ENCODE measurements around the gene ROBO1. TPM values are rescaled to one million over a fixed set of nuclear protein-coding genes. Genes with fewer than 3 reads are reported as not detected.
A peak's percentile ranks its signal among the peaks of the same experiment; 100 is the strongest.

The ROBO1 gene
- total RNA-seq, 1 donor from 2014 or later = 169 TPM

DNA sequence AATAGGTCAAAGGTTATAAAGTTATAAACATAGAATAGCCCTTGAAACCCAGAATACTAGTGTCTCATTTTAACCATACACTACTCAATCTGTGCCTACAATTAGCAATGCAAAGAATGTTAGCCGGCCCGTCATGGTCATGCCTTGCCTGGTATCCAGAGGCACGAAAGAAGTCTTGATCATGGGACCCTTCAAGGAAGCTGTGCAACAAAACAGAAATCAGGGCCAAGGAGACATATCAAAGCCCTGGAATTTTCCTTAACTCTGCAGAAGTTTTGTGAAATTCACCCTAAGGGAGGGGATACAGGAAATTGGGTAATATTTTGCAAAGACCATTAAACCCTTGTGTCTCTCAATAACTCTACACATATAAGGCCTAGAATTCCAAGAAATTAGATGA is 482.4 kb downstream of the ROBO1 start:
- Histone ChIP-seq H3K4me3 (no peak overlapping the region), H3F3A (ENCODE audit: low read depth) (no peaks in the 10 kb centered on the region), H3K4me2 (no peak overlapping the region), H3K27ac (no peak overlapping the region), H2AFZ (replicated peaks) (no peak overlapping the region), H4K20me1 (ENCODE audit: low read depth) (no peaks in the 10 kb centered on the region), H3K4me1 (no peaks in the 10 kb centered on the region), H3K36me3 (no peaks in the 10 kb centered on the region), H3K9ac (no peak overlapping the region), H3K27me3 (no peaks in the 10 kb centered on the region), H3K9me3 (ENCODE audit: low read depth) (no peaks in the 10 kb centered on the region), H3K79me2 (ENCODE audit: low read depth) (no peaks in the 10 kb centered on the region)
- Mint-ChIP-seq H3K4me3 (no peak overlapping the region), H3K36me3 (no peaks in the 10 kb centered on the region), H3K4me1 (no peaks in the 10 kb centered on the region), H3K27ac (no peak overlapping the region), H3K27me3 (ENCODE audit: insufficient read depth, low read depth) (no peaks in the 10 kb centered on the region), H3K9me3 (no peaks in the 10 kb centered on the region)
- TF ChIP-seq, protein P1, sequence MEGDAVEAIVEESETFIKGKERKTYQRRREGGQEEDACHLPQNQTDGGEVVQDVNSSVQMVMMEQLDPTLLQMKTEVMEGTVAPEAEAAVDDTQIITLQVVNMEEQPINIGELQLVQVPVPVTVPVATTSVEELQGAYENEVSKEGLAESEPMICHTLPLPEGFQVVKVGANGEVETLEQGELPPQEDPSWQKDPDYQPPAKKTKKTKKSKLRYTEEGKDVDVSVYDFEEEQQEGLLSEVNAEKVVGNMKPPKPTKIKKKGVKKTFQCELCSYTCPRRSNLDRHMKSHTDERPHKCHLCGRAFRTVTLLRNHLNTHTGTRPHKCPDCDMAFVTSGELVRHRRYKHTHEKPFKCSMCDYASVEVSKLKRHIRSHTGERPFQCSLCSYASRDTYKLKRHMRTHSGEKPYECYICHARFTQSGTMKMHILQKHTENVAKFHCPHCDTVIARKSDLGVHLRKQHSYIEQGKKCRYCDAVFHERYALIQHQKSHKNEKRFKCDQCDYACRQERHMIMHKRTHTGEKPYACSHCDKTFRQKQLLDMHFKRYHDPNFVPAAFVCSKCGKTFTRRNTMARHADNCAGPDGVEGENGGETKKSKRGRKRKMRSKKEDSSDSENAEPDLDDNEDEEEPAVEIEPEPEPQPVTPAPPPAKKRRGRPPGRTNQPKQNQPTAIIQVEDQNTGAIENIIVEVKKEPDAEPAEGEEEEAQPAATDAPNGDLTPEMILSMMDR (IDR thresholded peaks at IDR 0.05) = no peak
- TF ChIP-seq EZH2phosphoT487 (IDR thresholded peaks at IDR 0.05) (no peak), EZH2 (IDR thresholded peaks at IDR 0.05) (no peak)
- no peak for DNase-seq (ENCODE audit: low spot score)

DNA sequence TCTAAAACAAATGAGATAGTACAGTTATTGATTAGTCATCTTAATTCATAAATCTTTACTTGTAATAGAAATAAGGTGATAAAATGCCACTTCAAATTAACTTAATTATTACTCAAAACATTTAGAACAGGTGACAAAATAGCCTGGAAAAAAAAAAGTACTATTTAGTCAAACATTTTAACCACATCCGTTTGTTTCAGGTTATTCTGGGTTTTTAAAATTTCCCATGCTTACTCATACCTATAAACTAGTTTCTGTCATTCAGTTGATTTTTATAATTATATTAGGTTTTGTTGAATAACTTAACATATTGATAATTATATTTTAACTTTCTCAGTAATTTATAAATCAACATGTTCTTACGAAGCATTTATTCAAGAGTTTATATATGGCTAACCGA is 483.0 kb downstream of the ROBO1 start:
- no peaks in the 10 kb centered on the region for H3K9me3 Mint-ChIP-seq
- no peak overlapping the region for H3K4me3 ChIP-seq
- TF ChIP-seq EZH2 (IDR thresholded peaks at IDR 0.05) = no peak
- TF ChIP-seq EZH2phosphoT487 (IDR thresholded peaks at IDR 0.05) = no peak
- TF ChIP-seq, protein P1 (IDR thresholded peaks at IDR 0.05) = no peak
- no peaks in the 10 kb centered on the region for H3K27me3 Mint-ChIP-seq (ENCODE audit: insufficient read depth, low read depth)
- no peaks in the 10 kb centered on the region for H4K20me1 ChIP-seq (ENCODE audit: low read depth)
- no peaks in the 10 kb centered on the region for H3K79me2 ChIP-seq (ENCODE audit: low read depth)
- no peaks in the 10 kb centered on the region for H3K36me3 ChIP-seq
- H2AFZ ChIP-seq (replicated peaks) = no peak overlapping the region
- no peaks in the 10 kb centered on the region for H3K9me3 ChIP-seq (ENCODE audit: low read depth)
- H3K27ac ChIP-seq = no peak overlapping the region
- H3F3A ChIP-seq (ENCODE audit: low read depth) = no peaks in the 10 kb centered on the region
- no peak for DNase-seq (ENCODE audit: low spot score)
- H3K9ac ChIP-seq = no peak overlapping the region
- H3K27me3 ChIP-seq = no peaks in the 10 kb centered on the region
- H3K4me1 Mint-ChIP-seq = no peaks in the 10 kb centered on the region
- no peak overlapping the region for H3K27ac Mint-ChIP-seq
- no peak overlapping the region for H3K4me3 Mint-ChIP-seq
- no peak overlapping the region for H3K4me2 ChIP-seq
- no peaks in the 10 kb centered on the region for H3K36me3 Mint-ChIP-seq
- no peaks in the 10 kb centered on the region for H3K4me1 ChIP-seq

DNA sequence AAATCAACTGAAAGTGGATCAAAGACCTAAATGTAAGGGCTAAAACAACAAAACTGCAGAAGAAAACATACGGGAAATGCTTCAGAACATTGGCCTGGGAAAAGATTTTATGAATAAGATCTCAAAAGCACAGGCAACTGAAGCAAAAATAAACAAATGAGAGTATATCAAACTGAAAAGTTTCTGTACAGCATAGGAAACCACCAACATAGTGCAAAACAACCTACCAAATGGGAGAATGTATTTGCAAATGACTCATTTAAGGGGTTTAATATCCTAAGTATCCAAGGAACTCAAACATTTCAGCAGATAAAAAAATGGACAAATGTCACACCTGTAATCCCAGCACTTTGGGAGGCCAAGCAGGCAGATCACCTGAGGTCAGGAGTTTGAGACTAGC is 489.1 kb downstream of the ROBO1 start:
- no peak overlapping the region for H3K27ac Mint-ChIP-seq
- H2AFZ ChIP-seq (replicated peaks) = peak overlapping the region; percentile 70
- H3F3A ChIP-seq (ENCODE audit: low read depth) = no peaks in the 10 kb centered on the region
- no peak for TF ChIP-seq EZH2 (IDR thresholded peaks at IDR 0.05)
- TF ChIP-seq, protein P1 (IDR thresholded peaks at IDR 0.05) = no peak
- TF ChIP-seq EZH2phosphoT487 (IDR thresholded peaks at IDR 0.05) = no peak
- no peaks in the 10 kb centered on the region for H3K27me3 Mint-ChIP-seq (ENCODE audit: insufficient read depth, low read depth)
- peaks cover 3% of the 10 kb centered on the region for H3K36me3 Mint-ChIP-seq
- DNase-seq (ENCODE audit: low spot score) = no peak
- no peaks in the 10 kb centered on the region for H3K79me2 ChIP-seq (ENCODE audit: low read depth)
- no peaks in the 10 kb centered on the region for H4K20me1 ChIP-seq (ENCODE audit: low read depth)
- H3K4me3 Mint-ChIP-seq = no peak overlapping the region
- H3K9ac ChIP-seq = no peak overlapping the region
- H3K9me3 ChIP-seq (ENCODE audit: low read depth) = no peaks in the 10 kb centered on the region
- no peak overlapping the region for H3K27ac ChIP-seq
- H3K27me3 ChIP-seq = no peaks in the 10 kb centered on the region
- H3K9me3 Mint-ChIP-seq = no peaks in the 10 kb centered on the region
- H3K36me3 ChIP-seq = no peaks in the 10 kb centered on the region
- no peak overlapping the region for H3K4me3 ChIP-seq
- no peak overlapping the region for H3K4me2 ChIP-seq
- H3K4me1 Mint-ChIP-seq = no peaks in the 10 kb centered on the region
- no peaks in the 10 kb centered on the region for H3K4me1 ChIP-seq
